ENCODE measurements around the gene IQCC. TPM values are rescaled to one million over a fixed set of nuclear protein-coding genes. Genes with fewer than 3 reads are reported as not detected.

The IQCC gene
- polyA plus RNA-seq, 1 donor: 3.8 TPM

GRCh38 chr1:32224285-32224684 is 18.8 kb downstream of the IQCC start:
- no peak for DNase-seq

DNA sequence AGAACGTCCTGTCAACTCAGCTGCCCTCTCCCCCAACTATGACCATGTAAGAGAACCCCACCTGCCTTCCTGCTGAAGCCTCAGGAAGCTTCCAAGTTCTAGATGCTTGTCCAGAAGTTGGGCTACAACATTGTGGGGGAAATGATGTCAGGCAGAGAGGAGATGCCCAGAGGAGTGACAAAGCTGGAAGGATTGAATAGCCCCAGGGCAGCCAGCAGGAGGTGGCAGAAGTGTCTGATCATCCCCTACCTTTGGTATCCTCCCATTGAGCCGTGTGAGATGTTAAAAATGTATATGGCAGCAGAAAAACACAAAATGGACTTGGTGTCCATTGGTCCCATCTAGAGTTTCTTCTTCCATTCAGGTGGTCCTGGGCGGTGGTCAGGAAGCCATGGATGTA is 23.3 kb downstream of the IQCC start:
- DNase-seq: no peak

DNA sequence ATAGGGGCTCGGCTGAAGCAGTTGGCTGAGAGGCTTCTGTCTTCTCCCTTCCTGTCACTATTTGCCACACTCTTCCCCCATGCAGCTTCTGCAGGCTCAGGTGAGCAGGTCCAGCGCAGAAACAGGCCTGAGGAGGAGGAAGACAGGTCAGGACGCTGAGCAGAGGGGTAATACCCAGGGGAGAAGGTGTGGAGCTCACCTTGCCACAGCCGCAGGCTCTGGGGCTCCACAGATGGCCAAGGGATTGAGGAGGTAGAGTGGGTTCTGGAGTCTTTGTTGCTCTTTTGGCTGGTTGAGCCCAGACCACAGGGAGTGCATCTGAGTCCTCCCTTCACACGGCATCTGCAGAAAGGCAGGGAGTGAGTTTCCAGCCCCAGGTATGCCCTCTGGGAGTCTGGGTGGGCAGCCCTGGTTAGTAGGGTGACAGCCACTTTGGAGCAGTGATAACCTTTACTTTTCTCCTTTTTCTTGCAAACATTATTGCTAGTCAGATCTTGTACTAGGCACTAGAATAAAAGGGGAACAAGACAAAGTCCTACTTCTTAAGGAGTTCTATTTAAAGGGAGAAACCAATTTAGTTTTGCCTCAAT is 26.5 kb downstream of the IQCC start:
- no peak for DNase-seq

- DNase-seq: no peak
Observed at GRCh38 chr1:32232558-32233304, 27.3 kb downstream of the IQCC start.

GRCh38 chr1:32234792-32235191 is 29.3 kb downstream of the IQCC start:
- no peak for DNase-seq

GRCh38 chr1:32239337-32239736 is 33.9 kb downstream of the IQCC start:
- no peak for DNase-seq

DNA sequence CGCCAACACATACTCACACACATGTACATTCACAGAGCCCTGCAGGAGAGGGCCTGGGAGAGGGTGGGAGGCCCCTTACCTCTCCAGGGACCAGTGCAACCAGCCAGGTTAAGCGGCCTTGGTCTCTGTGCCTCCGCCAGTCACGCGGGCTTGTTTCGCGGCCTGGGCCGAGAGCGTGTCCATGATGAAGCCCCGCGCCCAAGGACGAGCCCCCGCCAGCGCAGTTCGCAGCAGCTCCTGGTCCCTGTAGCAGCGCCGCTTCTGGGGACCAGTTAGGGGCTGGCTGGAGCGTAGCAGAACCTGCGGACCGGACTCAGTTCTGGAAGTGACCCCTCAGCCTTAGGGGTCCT is 34.3 kb downstream of the IQCC start:
- DNase-seq: no peak

GRCh38 chr1:32240140-32240951 is 34.9 kb downstream of the IQCC start:
- DNase-seq: peak; percentile 54

DNA sequence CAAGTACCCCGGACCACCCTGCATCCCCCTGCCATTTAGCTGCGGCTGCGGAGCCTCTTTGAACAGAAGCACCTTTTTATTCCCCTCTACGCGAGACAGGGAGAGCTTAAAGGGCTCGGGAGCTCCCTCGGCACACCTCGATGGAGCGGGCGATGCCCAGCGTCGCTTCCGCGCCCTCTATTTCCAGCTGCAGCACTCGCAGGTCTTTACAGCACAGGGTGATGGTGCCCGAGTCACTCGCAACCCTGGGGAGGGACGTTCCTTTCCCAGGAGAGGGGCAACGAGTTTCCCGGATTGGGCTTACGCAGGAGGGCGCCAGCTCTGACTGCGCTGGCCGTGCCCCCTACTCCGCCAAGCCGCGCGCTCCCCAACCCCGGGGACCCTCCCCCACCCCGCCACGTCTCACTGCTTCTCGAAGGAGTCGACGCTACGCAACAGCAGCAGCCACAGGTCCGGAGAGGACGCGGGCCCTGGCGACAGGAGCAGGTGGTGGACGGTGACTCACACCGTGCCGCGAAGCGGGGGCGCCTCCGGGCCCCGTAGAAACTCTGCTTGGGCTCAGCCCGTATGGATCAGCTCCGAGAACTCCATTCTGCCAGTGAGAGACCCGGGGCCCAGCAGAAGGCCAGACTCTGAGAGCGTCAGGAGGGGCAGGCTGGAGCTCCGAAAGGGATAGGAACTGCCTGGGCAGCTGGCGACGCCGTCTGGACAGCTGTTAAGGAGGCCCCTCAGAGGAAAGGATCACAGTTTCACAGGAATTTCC is 35.7 kb downstream of the IQCC start:
- DNase-seq: peak; percentile 68

DNA sequence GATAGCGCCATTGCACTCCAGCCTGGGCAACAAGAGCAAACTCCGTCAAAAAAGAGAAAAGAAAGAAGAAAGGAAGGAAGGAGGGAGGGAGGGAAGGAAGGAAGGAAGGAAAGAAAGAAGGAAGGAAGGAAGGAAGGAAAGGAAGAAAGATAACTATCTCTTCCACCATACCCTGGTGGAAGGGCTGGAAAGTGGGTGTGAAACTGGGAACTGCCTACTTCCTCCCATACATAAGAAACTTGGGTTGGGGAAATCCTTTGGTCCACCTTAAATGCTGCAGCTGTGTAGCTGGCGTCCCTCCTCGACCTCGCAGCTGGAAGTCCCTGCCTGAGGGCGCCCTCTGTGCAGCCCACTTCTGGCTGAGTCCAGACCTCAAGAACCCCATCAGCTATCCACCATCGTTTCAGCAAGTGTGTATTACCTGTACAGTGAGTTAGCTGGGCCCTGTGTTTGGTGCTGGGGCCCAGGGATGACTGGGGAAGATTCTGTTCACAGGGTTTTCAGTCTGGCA is 36.9 kb downstream of the IQCC start:
- peak; percentile 66 for DNase-seq

DNA sequence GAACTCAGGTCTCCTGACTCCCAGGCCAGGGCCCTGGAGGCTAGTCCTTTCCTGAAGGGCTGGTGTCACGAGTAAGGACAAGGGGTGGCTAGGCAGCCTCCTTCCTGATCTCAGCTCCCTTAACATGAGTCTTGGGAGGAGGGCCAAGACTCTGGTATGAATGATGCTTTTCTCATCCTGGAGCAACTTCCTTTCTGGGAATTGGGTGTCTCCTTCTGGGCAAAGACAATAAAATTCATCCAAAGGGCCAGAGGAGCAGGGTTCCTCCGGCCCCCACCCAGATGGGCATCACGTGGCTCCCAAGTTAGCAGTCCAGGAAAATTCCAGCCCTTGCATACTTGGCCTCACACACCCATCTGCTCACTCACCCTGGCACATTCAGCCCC is 41.4 kb downstream of the IQCC start, which contains the start of gene FAM167B:
Gene FAM167B (plus strand): TSS at position 335 of the 386 bp plus-strand sequence. CDS start 200 bp downstream, outside the sequence.
- no peak for DNase-seq

- DNase-seq: no peak
Observed at GRCh38 chr1:32247452-32247851, 42.0 kb downstream of the IQCC start.

GRCh38 chr1:32247983-32248889 is 42.8 kb downstream of the IQCC start:
- DNase-seq: no peak

- DNase-seq: no peak
Observed at GRCh38 chr1:32249831-32250525, 44.5 kb downstream of the IQCC start.

DNA sequence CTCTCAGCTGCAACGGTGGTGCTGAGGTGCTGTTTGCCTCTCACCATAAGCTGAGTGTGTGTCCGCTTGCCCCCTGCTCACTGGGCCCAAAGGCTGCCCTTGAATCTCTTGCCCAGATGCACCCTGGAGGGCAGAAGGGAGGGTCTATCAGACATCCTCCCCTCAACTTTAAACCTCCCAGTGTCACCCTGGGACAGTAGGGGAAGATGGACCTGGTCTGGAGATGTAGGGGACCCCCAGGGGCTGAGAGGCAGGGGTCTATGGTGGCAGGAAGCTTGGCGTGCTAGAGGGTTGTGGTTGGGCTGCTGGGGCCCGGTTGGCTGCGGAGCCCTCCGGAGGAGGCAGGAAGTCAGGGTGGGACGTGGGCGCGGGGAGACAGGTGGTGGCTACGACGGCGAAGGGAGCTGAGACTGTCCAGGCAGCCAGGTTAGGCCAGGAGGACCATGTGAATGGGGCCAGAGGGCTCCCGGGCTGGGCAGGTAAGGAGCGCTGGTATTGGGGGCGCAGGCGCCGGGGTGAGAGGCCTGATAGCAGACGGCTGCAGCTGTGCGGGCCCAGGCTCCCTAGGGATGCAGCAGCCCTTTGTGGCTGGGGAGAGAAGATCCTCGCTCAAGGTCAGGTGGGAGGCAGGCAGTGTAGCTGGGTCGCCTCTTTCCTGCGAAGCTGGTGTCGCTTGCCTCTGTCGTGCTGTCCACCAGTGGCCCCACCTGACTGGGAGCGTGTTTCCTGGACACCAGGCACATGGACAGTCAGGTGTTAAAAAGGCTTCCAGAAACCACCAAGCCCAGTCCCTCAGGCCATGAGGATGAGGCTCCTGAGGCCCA is 45.6 kb downstream of the IQCC start, which contains the start of gene LCK:
Gene LCK (plus strand): TSS at position 373 of the 824 bp plus-strand sequence. CDS start 23,065 bp downstream, outside the sequence.
- DNase-seq: no peak

DNA sequence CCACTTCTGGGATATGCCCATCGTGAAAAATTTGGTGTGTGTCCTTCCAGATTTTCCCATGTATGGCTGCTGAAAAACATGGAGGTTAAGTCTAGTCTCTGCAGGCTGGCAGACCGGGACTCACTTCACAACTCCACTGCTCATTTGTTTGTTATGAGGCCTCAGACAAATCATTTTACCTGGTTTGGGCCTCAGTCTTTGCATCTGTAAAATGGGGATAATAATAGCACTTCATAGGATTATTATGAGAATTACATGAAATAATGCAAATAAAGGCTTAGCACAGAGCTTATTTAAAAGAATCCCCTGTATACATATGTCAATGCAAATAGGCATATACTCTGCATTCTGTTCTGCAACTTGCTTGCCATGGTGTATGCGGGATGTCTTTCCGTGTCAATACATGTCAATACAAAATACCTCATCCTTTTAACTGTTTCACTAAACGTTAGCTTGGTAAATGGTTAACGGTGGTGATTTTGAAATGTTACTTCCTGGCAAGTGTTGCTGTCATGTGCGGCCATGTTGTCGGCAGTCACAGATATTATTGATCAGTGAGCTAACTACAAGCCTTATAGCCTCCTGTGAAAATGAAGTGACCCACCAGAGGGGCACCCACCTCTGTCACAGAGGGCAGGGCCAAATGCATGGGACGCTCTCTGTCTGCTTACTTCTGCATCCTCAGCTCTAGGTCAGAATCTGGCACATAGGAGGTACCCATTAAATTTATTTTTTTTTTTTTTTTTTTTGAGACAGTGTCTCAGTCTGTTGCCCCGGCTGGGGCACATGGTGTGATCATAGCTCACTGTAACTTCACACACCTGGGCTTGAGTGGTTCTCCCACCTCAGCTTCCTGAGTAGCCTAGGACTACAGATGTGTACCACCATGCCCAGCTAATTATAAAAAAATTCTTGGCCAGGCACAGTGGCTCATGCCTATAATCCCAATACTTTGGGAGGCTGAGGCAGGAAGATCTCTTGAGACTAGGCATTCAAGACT is 49.9 kb downstream of the IQCC start:
- no peak for DNase-seq

DNA sequence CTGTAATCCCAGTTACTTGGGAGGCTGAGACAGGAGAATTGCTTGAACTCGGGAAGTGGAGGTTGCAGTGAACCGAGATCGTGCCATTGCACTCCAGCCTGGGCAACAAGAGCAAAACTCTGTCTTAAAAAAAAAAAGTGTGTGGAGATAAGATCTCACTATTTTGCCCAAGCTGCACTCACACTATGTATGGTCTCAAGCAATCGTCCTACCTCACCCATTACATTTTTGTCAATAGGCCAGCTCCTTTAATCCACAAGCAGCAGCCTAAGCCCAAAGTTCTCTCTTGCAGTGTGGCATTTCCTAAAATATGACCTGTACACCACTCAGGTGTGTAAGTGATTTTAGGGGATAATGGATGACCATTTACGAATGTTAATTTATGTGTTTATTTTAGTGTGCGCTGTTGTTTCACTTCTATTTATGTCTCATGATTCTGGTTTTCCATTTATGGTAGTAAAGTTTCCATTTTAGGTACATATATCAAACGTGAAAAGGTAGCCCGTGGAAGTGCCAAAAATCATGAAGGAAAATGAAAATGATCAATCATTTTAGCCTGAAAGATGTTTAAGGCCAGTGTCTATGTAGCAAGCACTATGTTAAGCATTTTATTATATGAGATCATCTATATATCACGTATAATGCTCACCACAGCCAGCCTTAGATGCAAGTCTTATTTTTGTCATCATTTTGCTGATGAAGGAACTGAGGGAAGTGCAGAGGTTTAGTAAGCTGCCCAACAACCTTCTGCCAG is 51.2 kb downstream of the IQCC start:
- DNase-seq: no peak

DNA sequence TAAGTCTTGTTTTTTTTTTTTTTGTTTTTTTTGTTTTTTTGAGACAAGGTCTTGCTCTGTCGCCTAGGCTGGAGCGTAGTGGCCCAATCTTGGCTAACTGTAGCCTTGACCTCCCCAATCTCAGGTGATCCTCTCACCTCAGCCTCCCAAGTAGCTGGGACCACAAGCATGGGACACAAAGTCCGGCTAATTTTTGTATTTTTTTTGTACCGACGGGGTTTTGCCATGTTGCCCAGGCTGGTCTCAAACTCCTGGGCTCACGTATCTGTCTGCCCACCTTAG is 51.7 kb downstream of the IQCC start:
- no peak for DNase-seq
